Epithelial cell of proximal tubule (primary cell): ENCODE measurements around the gene MTMR3. TPM values are rescaled to one million over a fixed set of nuclear protein-coding genes. Genes with fewer than 3 reads are reported as not detected.

Experiments used
- DNase-seq: peaks from one replicate; pipeline ENCODE4 v3.0.0-alpha.2; 2011; ENCODE audit warnings: low read depth
- H3K4me3 ChIP-seq: 2 replicates; pipeline ENCODE4 v1.5.1; 2011; ENCODE audit warnings: low read depth, mild to moderate bottlenecking, low read length
- total RNA-seq: library from RNA; depleted of rRNA; stranded (reverse); fragments of >200 nt; gene quantifications from 2 replicates; pipeline ENCODE4 v1.2.3, GENCODE V29; 2015
- TF ChIP-seq, protein P1 (sequence below): conservative IDR thresholded peaks from 2 replicates; pipeline ENCODE4 v1.5.1; 2012; ENCODE audit warnings: low read depth, mild to moderate bottlenecking, low read length

The MTMR3 gene
- total RNA-seq, 1 donor from 2014 or later, result 36.4 TPM

DNA sequence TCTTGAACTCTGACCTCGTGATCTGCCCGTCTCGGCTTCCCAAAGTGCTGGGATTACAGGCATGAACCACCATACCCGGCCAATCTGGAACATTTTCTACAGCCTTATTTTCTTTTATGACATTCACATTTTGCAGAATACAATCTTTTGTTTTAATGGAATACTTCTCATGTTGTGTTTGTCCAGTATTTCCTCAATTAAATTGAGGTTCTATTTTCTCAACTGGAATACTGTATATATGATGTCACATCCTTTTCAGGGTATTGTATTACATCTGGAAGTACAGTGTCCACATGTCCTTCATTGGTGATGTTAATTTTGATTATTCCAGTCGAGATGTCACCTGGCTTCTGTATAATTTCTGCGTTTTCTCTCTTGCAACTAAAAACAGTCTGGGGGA, 106.5 kb downstream of the MTMR3 start:
- H3K4me3 ChIP-seq, result no peak overlapping the region
- TF ChIP-seq, protein P1, sequence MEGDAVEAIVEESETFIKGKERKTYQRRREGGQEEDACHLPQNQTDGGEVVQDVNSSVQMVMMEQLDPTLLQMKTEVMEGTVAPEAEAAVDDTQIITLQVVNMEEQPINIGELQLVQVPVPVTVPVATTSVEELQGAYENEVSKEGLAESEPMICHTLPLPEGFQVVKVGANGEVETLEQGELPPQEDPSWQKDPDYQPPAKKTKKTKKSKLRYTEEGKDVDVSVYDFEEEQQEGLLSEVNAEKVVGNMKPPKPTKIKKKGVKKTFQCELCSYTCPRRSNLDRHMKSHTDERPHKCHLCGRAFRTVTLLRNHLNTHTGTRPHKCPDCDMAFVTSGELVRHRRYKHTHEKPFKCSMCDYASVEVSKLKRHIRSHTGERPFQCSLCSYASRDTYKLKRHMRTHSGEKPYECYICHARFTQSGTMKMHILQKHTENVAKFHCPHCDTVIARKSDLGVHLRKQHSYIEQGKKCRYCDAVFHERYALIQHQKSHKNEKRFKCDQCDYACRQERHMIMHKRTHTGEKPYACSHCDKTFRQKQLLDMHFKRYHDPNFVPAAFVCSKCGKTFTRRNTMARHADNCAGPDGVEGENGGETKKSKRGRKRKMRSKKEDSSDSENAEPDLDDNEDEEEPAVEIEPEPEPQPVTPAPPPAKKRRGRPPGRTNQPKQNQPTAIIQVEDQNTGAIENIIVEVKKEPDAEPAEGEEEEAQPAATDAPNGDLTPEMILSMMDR, result no peak
- DNase-seq, result no peak

DNA sequence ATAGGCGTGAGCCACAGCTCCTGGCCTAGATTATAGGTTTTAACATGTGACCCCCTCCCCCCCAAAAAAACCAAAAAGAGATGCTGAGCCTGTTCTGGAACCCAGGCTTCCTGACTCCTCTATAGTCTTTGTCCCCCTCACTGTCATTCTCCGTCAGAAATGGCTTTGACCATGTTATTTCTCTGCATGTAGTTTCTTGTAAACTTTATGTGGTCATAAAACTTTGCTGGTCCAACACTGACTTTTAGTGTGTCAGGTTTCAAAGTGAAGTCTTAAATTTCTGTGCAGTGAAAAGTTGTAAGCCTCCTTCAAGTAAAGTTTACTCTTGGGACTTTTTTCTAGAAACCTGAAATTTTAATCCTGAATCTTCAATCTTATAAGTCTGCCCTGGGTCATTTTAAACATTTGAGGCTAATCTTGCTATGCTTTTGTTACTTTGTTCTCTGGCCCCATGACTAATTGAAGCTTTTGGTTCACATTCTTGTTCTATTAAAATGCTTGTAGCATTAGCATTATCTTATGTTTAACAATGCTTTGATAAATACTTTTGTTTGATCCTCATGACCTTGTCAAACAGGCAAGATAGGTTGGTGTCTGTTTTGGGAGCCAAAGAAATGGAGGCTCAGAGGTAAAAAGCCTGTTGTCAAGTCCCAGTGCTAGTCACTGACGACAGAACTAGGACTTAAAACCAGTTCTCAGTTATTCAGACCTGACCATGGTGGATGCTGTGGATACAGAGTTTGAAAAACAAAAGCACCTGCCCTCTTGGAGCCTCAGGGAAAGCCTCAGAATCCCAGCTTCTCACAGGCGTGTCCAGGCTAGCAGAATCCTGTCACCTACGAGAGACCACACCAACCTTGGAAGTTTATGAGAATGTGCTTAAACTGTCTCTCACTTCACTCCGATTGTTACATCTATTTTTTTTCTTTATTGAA, 109.6 kb downstream of the MTMR3 start:
- DNase-seq, result no peak
- H3K4me3 ChIP-seq, result no peak overlapping the region
- TF ChIP-seq, protein P1, result no peak

DNA sequence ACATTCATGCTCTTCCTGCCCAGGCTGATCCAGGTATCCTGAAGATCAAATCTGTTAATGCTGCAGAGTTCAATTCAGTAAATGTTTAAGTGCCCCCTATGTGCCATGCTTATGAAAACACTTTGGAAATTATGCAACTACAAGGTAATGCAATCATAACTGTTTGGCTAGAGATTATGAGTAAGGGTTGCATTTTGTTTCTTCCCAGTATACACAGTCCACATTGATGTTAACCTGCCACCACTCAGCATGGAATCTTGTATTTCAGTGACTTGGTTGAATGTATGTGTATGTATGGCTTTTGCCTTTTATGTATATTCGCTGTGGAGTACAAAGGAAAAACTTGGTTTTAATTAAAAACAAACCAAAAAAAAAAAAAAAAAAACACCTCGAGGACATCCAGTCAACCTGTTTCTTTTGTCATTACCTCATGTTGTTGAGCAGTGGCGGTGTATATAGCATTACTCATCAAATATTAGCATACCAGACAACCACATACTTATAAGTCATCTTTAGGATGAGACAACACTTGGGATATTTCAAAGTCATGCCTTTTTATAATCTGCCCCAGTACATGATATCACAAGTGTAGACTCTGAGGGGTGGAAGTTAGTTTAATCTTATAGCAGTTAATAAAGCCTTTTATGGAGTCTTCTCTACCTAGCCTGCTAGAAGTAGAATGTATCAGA, 111.2 kb downstream of the MTMR3 start:
- DNase-seq, result no peak
- TF ChIP-seq, protein P1, result peak; percentile 20

DNA sequence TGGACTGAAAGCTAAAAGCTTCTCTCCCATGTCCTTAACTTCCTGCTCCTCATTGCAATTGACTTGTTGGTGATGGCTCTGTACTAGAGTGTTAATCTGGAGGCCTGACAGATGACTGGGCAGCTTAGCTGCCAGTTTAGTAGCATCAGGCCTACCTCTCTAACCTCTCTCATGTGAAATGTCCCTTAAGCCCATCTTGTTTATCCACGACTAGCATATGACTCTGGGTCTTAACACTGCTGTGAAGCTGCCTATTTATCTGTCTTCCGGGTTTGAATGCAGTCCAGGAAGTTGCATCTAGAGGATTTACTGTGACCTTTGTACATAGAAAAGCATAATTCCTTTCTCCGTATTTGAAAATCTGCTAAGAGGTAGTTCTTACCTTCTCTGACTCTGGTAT, 112.0 kb downstream of the MTMR3 start:
- DNase-seq, result no peak
- H3K4me3 ChIP-seq, result no peak overlapping the region
- TF ChIP-seq, protein P1, result no peak

More for the DNA sequence above, 111.2 kb downstream of the MTMR3 start:
- no peak overlapping the region for H3K4me3 ChIP-seq

DNA sequence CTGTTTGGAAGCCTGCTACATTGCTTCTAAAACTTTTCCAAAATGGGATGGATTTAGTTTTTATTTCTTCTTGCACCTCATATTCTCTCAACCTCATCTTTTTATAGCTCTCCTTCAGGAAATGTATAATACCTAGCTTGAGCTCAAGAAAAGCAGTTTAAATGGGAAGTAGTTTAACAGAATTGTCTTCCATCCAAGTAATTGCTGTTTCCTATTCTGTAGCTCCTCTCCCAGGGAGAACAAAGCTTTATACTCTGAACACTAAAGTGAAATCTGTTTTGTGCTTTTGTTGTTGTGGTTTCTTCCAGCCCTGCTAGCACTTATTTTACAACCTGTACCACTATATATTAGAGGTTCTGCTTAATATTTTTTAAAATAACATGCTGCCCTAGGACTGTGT, 114.1 kb downstream of the MTMR3 start:
- no peak overlapping the region for H3K4me3 ChIP-seq
- DNase-seq, result no peak
- TF ChIP-seq, protein P1, result no peak

DNA sequence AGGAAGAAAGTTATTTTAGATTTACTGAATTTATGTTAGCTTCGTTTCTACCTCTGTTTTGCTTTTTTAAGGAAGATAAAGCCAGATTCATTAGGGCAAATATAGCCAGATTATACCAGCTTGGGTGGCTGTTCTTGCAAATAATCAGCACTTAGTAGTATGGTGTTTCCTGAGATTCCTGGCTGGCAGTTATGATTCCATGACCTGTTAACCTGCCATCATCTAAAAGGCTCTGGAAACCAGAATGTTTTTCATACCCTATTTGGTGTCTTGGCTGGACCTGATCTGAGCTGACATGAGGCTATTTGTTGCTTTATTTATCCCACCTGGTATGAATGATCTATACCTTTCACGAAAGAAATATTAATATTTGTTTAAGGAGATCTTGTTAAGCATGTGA, 114.5 kb downstream of the MTMR3 start:
- TF ChIP-seq, protein P1, result no peak
- no peak overlapping the region for H3K4me3 ChIP-seq
- no peak for DNase-seq
